Upper lobe of left lung (tissue), 6 donors: Measurements from ENCODE around the gene DCT. TPM values are rescaled to one million over a fixed set of nuclear protein-coding genes. Genes with fewer than 3 reads are reported as not detected.

Experiments used
- ATAC-seq, 2 donors: fragments of 200-7000 bp; cut with Tn5 transposase; one replicate each; pipeline ENCODE4 v1.9.1; 2022; ENCODE audit warnings: mild to moderate bottlenecking in 2 of 2, moderate library complexity in 2 of 2; ENCODE audit not compliant: low FRiP score in 2 of 2
- DNase-seq, 2 donors: peaks; one replicate each; pipeline ENCODE4 v3.0.0-alpha.2; 2019 to 2020
- H3K27ac ChIP-seq, 4 donors: fragments of 200-600 bp; sonication (generic); one replicate each; pipeline ENCODE4 v1.5.1; 2016 to 2019
- H3K27me3 ChIP-seq, 4 donors: fragments of 200-600 bp; sonication (generic); one replicate each; pipeline ENCODE4 v1.5.1; 2017 to 2019
- H3K36me3 ChIP-seq, 4 donors: fragments of 200-600 bp; sonication (generic); one replicate each; pipeline ENCODE4 v1.5.1; 2016 to 2019
- H3K4me1 ChIP-seq, 4 donors: fragments of 200-600 bp; sonication (generic); one replicate each; pipeline ENCODE4 v1.5.1; 2018 to 2019
- H3K4me3 ChIP-seq, 4 donors: fragments of 200-600 bp; sonication (generic); one replicate each; pipeline ENCODE4 v1.5.1; 2017 to 2019; ENCODE audit warnings: mild to moderate bottlenecking in 2 of 4, moderate library complexity in 1 of 4
- H3K9me3 ChIP-seq, 4 donors: fragments of 200-600 bp; sonication (generic); one replicate each; pipeline ENCODE4 v1.5.1; 2018 to 2019
- EP300 ChIP-seq, 4 donors: sonication (generic); formaldehyde crosslinking; IDR thresholded peaks; one replicate each; pipeline ENCODE4 v1.5.1; 2017; ENCODE audit warnings: antibody characterized with exemption in 4 of 4, control low read depth in 2 of 4
- POLR2A ChIP-seq, 4 donors: fragments of 450-650 bp; IDR thresholded peaks; one replicate each; pipeline ENCODE4 v1.5.1; 2016 to 2017; ENCODE audit warnings: antibody characterized with exemption in 4 of 4, mild to moderate bottlenecking in 2 of 4
- POLR2AphosphoS5 ChIP-seq, 2 donors: sonication (generic); formaldehyde crosslinking; IDR thresholded peaks; one replicate each; pipeline ENCODE4 v1.5.1; 2017; ENCODE audit warnings: antibody characterized with exemption in 2 of 2
- WGBS, 2 donors: methylation state at CpG; one replicate each; pipeline ENCODE4 v1.1.5; 2017 to 2018; 5-methylcytosine and 5-hydroxymethylcytosine counted together
- total RNA-seq, 6 donors: library from RNA; depleted of rRNA in 4 of 6; stranded (reverse); fragments of >200 nt in 4 of 6; gene quantifications; one replicate each; pipeline versions ENCODE4 v1.1.0 to v1.2.1, GENCODE V29; 2016 to 2021
- TF ChIP-seq, protein P1 (sequence below), 6 experiments: fragments of 450-650 bp in 4 of 6; fragments of 200-600 bp in 2 of 6; sonication (generic) in 2 of 6; IDR thresholded peaks; one replicate each; pipeline ENCODE4 v1.5.1; 2016 to 2019; ENCODE audit warnings: antibody characterized with exemption in 6 of 6
- donor health status: DM: no; HTN: no; CAD: no; lungs with moderate emphysema.
- donor health status: DM: no; HTN: yes; CAD: no; lungs with severe emphysema.

DCT gene
- total RNA-seq, 6 donors from 2014 or later: 0.07 to 4.2 (median 0.20) TPM; not detected in 3

DNA sequence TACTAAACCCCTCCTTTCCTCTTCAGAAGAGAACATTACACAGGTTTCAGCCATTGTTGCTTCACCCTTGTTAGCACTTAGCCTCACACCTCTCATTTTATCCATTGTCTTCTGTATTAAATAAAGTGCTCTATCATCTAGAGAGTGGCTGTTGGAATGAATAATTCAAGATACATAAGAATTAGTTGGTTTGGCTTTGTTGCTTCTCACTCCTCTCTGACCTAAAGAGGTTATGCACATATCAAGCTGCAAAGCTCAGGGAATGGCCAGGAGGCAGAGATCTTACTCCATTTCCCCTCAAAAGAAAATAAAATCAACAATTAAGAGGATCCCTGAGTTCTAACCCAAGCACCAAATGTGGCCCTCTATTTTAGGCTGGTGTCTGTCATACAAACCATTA, 79.7 kb downstream of the DCT start:
- TF ChIP-seq POLR2A (IDR thresholded peaks at IDR 0.05): no peak
- TF ChIP-seq, protein P1, sequence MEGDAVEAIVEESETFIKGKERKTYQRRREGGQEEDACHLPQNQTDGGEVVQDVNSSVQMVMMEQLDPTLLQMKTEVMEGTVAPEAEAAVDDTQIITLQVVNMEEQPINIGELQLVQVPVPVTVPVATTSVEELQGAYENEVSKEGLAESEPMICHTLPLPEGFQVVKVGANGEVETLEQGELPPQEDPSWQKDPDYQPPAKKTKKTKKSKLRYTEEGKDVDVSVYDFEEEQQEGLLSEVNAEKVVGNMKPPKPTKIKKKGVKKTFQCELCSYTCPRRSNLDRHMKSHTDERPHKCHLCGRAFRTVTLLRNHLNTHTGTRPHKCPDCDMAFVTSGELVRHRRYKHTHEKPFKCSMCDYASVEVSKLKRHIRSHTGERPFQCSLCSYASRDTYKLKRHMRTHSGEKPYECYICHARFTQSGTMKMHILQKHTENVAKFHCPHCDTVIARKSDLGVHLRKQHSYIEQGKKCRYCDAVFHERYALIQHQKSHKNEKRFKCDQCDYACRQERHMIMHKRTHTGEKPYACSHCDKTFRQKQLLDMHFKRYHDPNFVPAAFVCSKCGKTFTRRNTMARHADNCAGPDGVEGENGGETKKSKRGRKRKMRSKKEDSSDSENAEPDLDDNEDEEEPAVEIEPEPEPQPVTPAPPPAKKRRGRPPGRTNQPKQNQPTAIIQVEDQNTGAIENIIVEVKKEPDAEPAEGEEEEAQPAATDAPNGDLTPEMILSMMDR (IDR thresholded peaks at IDR 0.05): no peak
- no peak for TF ChIP-seq EP300 (IDR thresholded peaks at IDR 0.05)
- no peak for TF ChIP-seq POLR2AphosphoS5 (IDR thresholded peaks at IDR 0.05)
- H3K4me3 ChIP-seq: no peak overlapping the region
- H3K27ac ChIP-seq: no peak overlapping the region
- no peak for DNase-seq
- H3K4me1 ChIP-seq: no peaks in the 10 kb centered on the region
- no peaks in the 10 kb centered on the region for H3K36me3 ChIP-seq
- H3K9me3 ChIP-seq: no peaks in the 10 kb centered on the region
- no peaks in the 10 kb centered on the region for H3K27me3 ChIP-seq
- no peak for ATAC-seq

DNA sequence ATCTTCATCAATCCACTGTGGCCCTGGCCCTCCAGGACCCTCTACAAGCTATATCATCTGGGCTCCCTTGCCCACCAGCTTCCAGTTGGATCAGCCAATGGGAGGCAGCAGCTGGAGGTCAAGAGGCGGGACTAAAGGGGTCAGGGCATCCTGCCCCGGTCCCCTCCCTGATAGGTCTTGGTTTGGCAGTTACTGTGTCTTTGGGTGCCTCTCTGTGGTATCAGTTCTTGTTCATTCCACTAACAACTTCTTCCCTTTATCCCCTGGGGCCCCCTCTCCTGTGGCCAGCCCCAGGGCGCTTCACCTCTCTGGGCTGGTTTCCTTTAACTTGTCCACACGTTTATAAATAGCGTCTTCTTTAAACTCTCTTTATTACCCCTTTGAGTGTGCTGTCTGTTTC, 83.6 kb downstream of the DCT start:
- Histone ChIP-seq H3K36me3 (no peaks in the 10 kb centered on the region), H3K27ac (no peak overlapping the region), H3K4me1 (no peaks in the 10 kb centered on the region), H3K4me3 (no peak overlapping the region), H3K27me3 (no peaks in the 10 kb centered on the region), H3K9me3 (no peaks in the 10 kb centered on the region)
- TF ChIP-seq, protein P1 (IDR thresholded peaks at IDR 0.05): no peak
- no peak for TF ChIP-seq EP300 (IDR thresholded peaks at IDR 0.05)
- TF ChIP-seq POLR2A (IDR thresholded peaks at IDR 0.05): no peak
- TF ChIP-seq POLR2AphosphoS5 (IDR thresholded peaks at IDR 0.05): no peak
- no peak for ATAC-seq
- no peak for DNase-seq
- WGBS, 2 donors: 70 to 80% methylated on average over 5 of the region's 5 CpGs

DNA sequence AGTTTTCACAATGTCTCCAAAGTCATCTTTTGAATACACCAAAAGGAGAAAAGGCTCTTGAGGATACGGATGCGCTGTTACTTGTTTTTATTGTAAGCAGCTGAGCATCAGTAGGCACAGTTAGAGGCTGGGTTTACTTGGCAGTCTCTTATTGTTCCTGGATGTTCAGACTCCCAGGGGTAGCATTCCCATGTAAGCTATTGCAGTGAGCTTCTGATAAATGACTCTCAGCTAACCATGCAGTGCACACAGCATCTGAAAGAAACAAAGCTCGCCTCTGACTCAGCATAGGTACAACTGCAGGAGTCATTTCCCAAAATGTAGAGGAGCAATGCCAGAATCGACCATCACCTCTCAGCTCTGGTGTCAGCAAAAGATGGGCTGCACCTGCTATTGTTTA, 84.8 kb downstream of the DCT start:
- Histone ChIP-seq H3K4me3 (no peak overlapping the region), H3K27me3 (no peaks in the 10 kb centered on the region), H3K27ac (no peak overlapping the region), H3K9me3 (no peaks in the 10 kb centered on the region), H3K36me3 (no peaks in the 10 kb centered on the region), H3K4me1 (no peaks in the 10 kb centered on the region)
- DNase-seq: no peak
- TF ChIP-seq EP300 (IDR thresholded peaks at IDR 0.05): no peak
- TF ChIP-seq POLR2A (IDR thresholded peaks at IDR 0.05): no peak
- TF ChIP-seq POLR2AphosphoS5 (IDR thresholded peaks at IDR 0.05): no peak
- TF ChIP-seq, protein P1 (IDR thresholded peaks at IDR 0.05): no peak
- no peak for ATAC-seq
- WGBS, 2 donors: 80 to 84% methylated on average over 4 of the region's 4 CpGs

DNA sequence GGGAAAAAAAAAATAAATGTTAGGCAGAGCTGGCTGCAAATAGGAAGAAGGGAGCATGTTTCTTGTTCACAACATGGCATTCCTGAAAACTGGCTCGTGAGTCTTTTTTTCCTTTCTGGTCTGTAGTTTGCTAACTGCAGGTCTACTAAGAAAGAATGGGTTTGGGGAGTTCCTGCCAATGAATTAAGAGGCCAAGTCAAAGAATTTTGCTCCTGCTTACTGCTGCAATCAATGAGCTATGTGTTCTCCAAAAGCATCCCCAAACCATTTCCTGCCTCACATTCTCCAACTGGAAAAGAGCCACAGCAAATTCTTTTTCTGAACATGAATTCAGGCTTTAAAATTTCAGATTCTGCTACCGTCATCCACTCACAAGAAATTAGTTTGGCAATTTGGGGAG, 88.6 kb downstream of the DCT start:
- WGBS, 2 donors: 61 to 78% methylated on average over 2 of the region's 2 CpGs
- no peak for DNase-seq

More for the DNA sequence above, 88.6 kb downstream of the DCT start:
- no peak for ATAC-seq
- TF ChIP-seq POLR2AphosphoS5 (IDR thresholded peaks at IDR 0.05): no peak
- TF ChIP-seq, protein P1 (IDR thresholded peaks at IDR 0.05): no peak
- no peak for TF ChIP-seq EP300 (IDR thresholded peaks at IDR 0.05)
- TF ChIP-seq POLR2A (IDR thresholded peaks at IDR 0.05): no peak
- no peaks in the 10 kb centered on the region for H3K9me3 ChIP-seq
- no peaks in the 10 kb centered on the region for H3K4me1 ChIP-seq
- no peak overlapping the region for H3K27ac ChIP-seq
- H3K4me3 ChIP-seq: no peak overlapping the region
- H3K36me3 ChIP-seq: no peaks in the 10 kb centered on the region
- no peaks in the 10 kb centered on the region for H3K27me3 ChIP-seq
